KMS-11 (cell line): ENCODE data around the gene TRIM29.

ENCODE experiments used
- H2AFZ ChIP-seq: fragments of 200-600 bp; sonication (generic); 2 replicates; pipeline ENCODE4 v1.6.1; 2016; ENCODE audit warnings: antibody characterized with exemption, mixed run types, low read depth
- H3K27ac ChIP-seq: fragments of 200-600 bp; sonication (generic); 2 replicates; pipeline ENCODE4 v1.6.1; 2016; ENCODE audit warnings: mild to moderate bottlenecking, mixed run types
- H3K27me3 ChIP-seq: fragments of 200-600 bp; sonication (generic); 2 replicates; pipeline ENCODE4 v1.6.1; 2017; ENCODE audit warnings: mild to moderate bottlenecking, low read depth, mixed run types, moderate library complexity; ENCODE audit not compliant: insufficient read depth
- H3K36me3 ChIP-seq: fragments of 200-600 bp; sonication (generic); 2 replicates; pipeline ENCODE4 v1.6.1; 2017; ENCODE audit warnings: mild to moderate bottlenecking, mixed run types; ENCODE audit not compliant: insufficient read depth
- H3K4me1 ChIP-seq: fragments of 200-600 bp; sonication (generic); 2 replicates; pipeline ENCODE4 v1.6.1; 2016; ENCODE audit warnings: mild to moderate bottlenecking, low read depth, mixed run types; ENCODE audit not compliant: poor library complexity, severe bottlenecking
- H3K4me2 ChIP-seq: fragments of 200-600 bp; sonication (generic); 2 replicates; pipeline ENCODE4 v1.7.0; 2016; ENCODE audit warnings: mild to moderate bottlenecking, mixed run types
- H3K4me3 ChIP-seq: fragments of 200-600 bp; sonication (generic); IDR thresholded peaks from 2 replicates; pipeline ENCODE4 v1.6.1; 2017; ENCODE audit warnings: low read depth, low read length, mixed read lengths; ENCODE audit not compliant: insufficient read depth
- H3K79me2 ChIP-seq: fragments of 200-600 bp; sonication (generic); 2 replicates; pipeline ENCODE4 v1.6.1; 2016; ENCODE audit warnings: low read depth, mixed run types; ENCODE audit not compliant: insufficient read depth
- H3K9ac ChIP-seq: fragments of 200-600 bp; sonication (generic); 2 replicates; pipeline ENCODE4 v1.6.1; 2016; ENCODE audit warnings: mild to moderate bottlenecking, mixed run types
- H4K20me1 ChIP-seq: fragments of 200-600 bp; sonication (generic); 2 replicates; pipeline ENCODE4 v1.6.1; 2016; ENCODE audit warnings: mild to moderate bottlenecking, mixed run types; ENCODE audit not compliant: insufficient read depth
- CTCF ChIP-seq: fragments of 200-600 bp; sonication (generic); conservative IDR thresholded peaks from 2 replicates; pipeline ENCODE4 v1.6.1; 2017; ENCODE audit warnings: low read depth, mild to moderate bottlenecking, antibody characterized with exemption, low read length, moderate library complexity, mixed read lengths

The TRIM29 gene

GRCh38 chr11:120098503-120099020 is 39.4 kb downstream of the TRIM29 start:
- Histone ChIP-seq H3K4me1 (no peaks in the 10 kb centered on the region), H3K27me3 (no peaks in the 10 kb centered on the region), H2AFZ (no peak overlapping the region), H3K27ac (no peak overlapping the region), H3K36me3 (no peaks in the 10 kb centered on the region), H4K20me1 (no peaks in the 10 kb centered on the region), H3K79me2 (no peaks in the 10 kb centered on the region), H3K4me2 (no peak overlapping the region), H3K9ac (no peak overlapping the region), H3K4me3 (no peak overlapping the region)
- no peak for TF ChIP-seq CTCF

GRCh38 chr11:120097721-120098385 is 40.1 kb downstream of the TRIM29 start:
- Histone ChIP-seq H3K27ac (no peak overlapping the region), H3K4me1 (no peaks in the 10 kb centered on the region), H3K9ac (no peak overlapping the region), H4K20me1 (no peaks in the 10 kb centered on the region), H3K4me3 (no peak overlapping the region), H3K27me3 (no peaks in the 10 kb centered on the region), H3K4me2 (no peak overlapping the region), H3K36me3 (no peaks in the 10 kb centered on the region), H2AFZ (no peak overlapping the region), H3K79me2 (no peaks in the 10 kb centered on the region)
- no peak for TF ChIP-seq CTCF

GRCh38 chr11:120096369-120097191 is 41.3 kb downstream of the TRIM29 start:
- Histone ChIP-seq H2AFZ (no peak overlapping the region), H3K79me2 (no peaks in the 10 kb centered on the region), H3K4me3 (no peak overlapping the region), H3K36me3 (no peaks in the 10 kb centered on the region), H3K4me2 (no peak overlapping the region), H3K9ac (no peak overlapping the region), H3K27ac (no peak overlapping the region), H3K4me1 (no peaks in the 10 kb centered on the region), H4K20me1 (no peaks in the 10 kb centered on the region), H3K27me3 (no peaks in the 10 kb centered on the region)
- TF ChIP-seq CTCF = no peak

GRCh38 chr11:120095516-120095915 is 42.4 kb downstream of the TRIM29 start:
- Histone ChIP-seq H3K79me2 (no peaks in the 10 kb centered on the region), H4K20me1 (no peaks in the 10 kb centered on the region), H2AFZ (no peak overlapping the region), H3K27me3 (no peaks in the 10 kb centered on the region), H3K9ac (no peak overlapping the region), H3K27ac (no peak overlapping the region), H3K36me3 (no peaks in the 10 kb centered on the region), H3K4me2 (no peak overlapping the region), H3K4me1 (no peaks in the 10 kb centered on the region), H3K4me3 (no peak overlapping the region)
- TF ChIP-seq CTCF = no peak
